Heart left ventricle (tissue), 13 donors: ENCODE measurements around the gene ZNF560.

ENCODE experiments used
- CTCF ChIP-seq, 12 donors: fragments of 200-600 bp; sonication (generic) in 4 of 12; IDR thresholded peaks; one replicate each; pipeline versions ENCODE4 v1.5.0 to v1.8.0; 2018 to 2022; ENCODE audit warnings: antibody characterized with exemption in 12 of 12, mild to moderate bottlenecking in 5 of 12
- POLR2A ChIP-seq, 2 donors: fragments of 450-650 bp; IDR thresholded peaks; one replicate each; pipeline ENCODE4 v1.6.1; 2017; ENCODE audit warnings: antibody characterized with exemption in 2 of 2, mild to moderate bottlenecking in 2 of 2, moderate library complexity in 2 of 2
- donor health status: ischemic (EF 13 %, LVEDD 7.1; RV severe dilation, severe dysfunction).
- donor health status: DM: no; HTN: yes; CAD: no.
- donor health status: DM: no; HTN: no; CAD: no.
- donor health status: ischemic (EF 25% LVEDD 6.9; RV normal size, moderate dysfunction).
- donor health status: ischemic (EF 25% LVEDD 5.7; RV mildly dilated, moderate dysfunction).
- donor health status: ischemic (EF 35%, LVEDD 5.7; RV mildly dilated, moderate dysfunction).
- donor health status: nonischemic (EF 11% LVEDD 7.7; RV severe dilation, severe dysfunction).
- donor health status: DM: yes; HTN: yes; CAD: no.
- donor health status: PGD.
- donor health status: ischemic (EF 29% LVEDD 5.4; RV normal size, mild dysfunction).
- donor health status: nonischemic (EF 23%, LVEDD 6.1; RV moderate dilation, normal function).

- no peak for TF ChIP-seq CTCF (IDR thresholded peaks at IDR 0.05)
- TF ChIP-seq POLR2A (IDR thresholded peaks at IDR 0.05) = no peak
Observed at GRCh38 chr19:9547870-9548269, 49.5 kb upstream of the ZNF560 start.
